Neural crest cell (in vitro differentiated cells): Measurements from ENCODE around the gene DTNB. TPM values are rescaled to one million over a fixed set of nuclear protein-coding genes. Genes with fewer than 3 reads are reported as not detected.
"Not testable (repeated sequence)": the region's sequence is repeated elsewhere in the genome, so short reads cannot be mapped to it uniquely, and the experiment has no call there.

Experiments
- DNase-seq: peaks from one replicate; pipeline ENCODE4 v3.0.0; 2021; ENCODE audit warnings: low read depth, mixed read lengths, low spot score
- H3K27ac Mint-ChIP-seq: one replicate; pipeline ENCODE4 v1.8.0; 2021; ENCODE audit warnings: mild to moderate bottlenecking, mixed read lengths; ENCODE audit not compliant: unreplicated experiment
- H3K27me3 Mint-ChIP-seq: 2 replicates; pipeline ENCODE4 v1.8.0; 2021; ENCODE audit warnings: low read depth, mild to moderate bottlenecking, mixed read lengths
- H3K36me3 Mint-ChIP-seq: 2 replicates; pipeline ENCODE4 v1.8.0; 2021; ENCODE audit warnings: low read depth, mild to moderate bottlenecking, mixed read lengths
- H3K4me1 Mint-ChIP-seq: 2 replicates; pipeline ENCODE4 v1.8.0; 2021; ENCODE audit warnings: mixed read lengths
- H3K4me3 Mint-ChIP-seq: one replicate; pipeline ENCODE4 v1.8.0; 2021; ENCODE audit warnings: mild to moderate bottlenecking, mixed read lengths
- H3K9me3 Mint-ChIP-seq: 2 replicates; pipeline ENCODE4 v1.8.0; 2021; ENCODE audit warnings: mixed read lengths
- CTCF ChIP-seq: fragments of 200-600 bp; sonication (generic); conservative IDR thresholded peaks from 2 replicates; pipeline ENCODE4 v1.5.0; 2021; ENCODE audit warnings: antibody characterized with exemption, mild to moderate bottlenecking
- total RNA-seq: library from RNA; stranded (reverse); gene quantifications from 2 replicates; pipeline ENCODE4 v1.2.1, GENCODE V29; 2021

The DTNB gene
- total RNA-seq, 1 donor from 2014 or later: 29.5 TPM

- Mint-ChIP-seq H3K27me3 (no peaks in the 10 kb centered on the region), H3K9me3 (no peaks in the 10 kb centered on the region), H3K4me1 (peaks cover 10% of the 10 kb centered on the region), H3K36me3 (no peaks in the 10 kb centered on the region), H3K4me3 (no peak overlapping the region), H3K27ac (no peak overlapping the region)
- no peak for DNase-seq
- TF ChIP-seq CTCF: no peak
Measured at GRCh38 chr2:25405611-25406295, 267.6 kb downstream of the DTNB start.

- H3K4me3 Mint-ChIP-seq, H3K36me3 Mint-ChIP-seq, DNase-seq, H3K27ac Mint-ChIP-seq, H3K9me3 Mint-ChIP-seq, H3K27me3 Mint-ChIP-seq: not testable (repeated sequence)
- H3K4me1 Mint-ChIP-seq: peaks cover 21% of the 10 kb centered on the region
Measured at GRCh38 chr2:25403120-25403760, 270.1 kb downstream of the DTNB start.

- TF ChIP-seq CTCF: no peak
- DNase-seq: no peak
- H3K4me1 Mint-ChIP-seq: peaks cover 21% of the 10 kb centered on the region
- H3K27me3 Mint-ChIP-seq: no peaks in the 10 kb centered on the region
- H3K9me3 Mint-ChIP-seq: no peaks in the 10 kb centered on the region
- no peaks in the 10 kb centered on the region for H3K36me3 Mint-ChIP-seq
- no peak overlapping the region for H3K27ac Mint-ChIP-seq
- H3K4me3 Mint-ChIP-seq: no peak overlapping the region
Measured at GRCh38 chr2:25402477-25402876, 270.9 kb downstream of the DTNB start.

GRCh38 chr2:25401307-25402026, 271.9 kb downstream of the DTNB start:
- DNase-seq: no peak
- Mint-ChIP-seq H3K9me3 (no peaks in the 10 kb centered on the region), H3K4me3 (no peak overlapping the region), H3K36me3 (no peaks in the 10 kb centered on the region), H3K27me3 (no peaks in the 10 kb centered on the region), H3K4me1 (peaks cover 26% of the 10 kb centered on the region), H3K27ac (no peak overlapping the region)
- no peak for TF ChIP-seq CTCF

- Mint-ChIP-seq H3K27me3 (no peaks in the 10 kb centered on the region), H3K27ac (no peak overlapping the region), H3K4me3 (no peak overlapping the region), H3K4me1 (peaks cover 26% of the 10 kb centered on the region), H3K36me3 (no peaks in the 10 kb centered on the region), H3K9me3 (no peaks in the 10 kb centered on the region)
- TF ChIP-seq CTCF: no peak
- DNase-seq: no peak
Measured at GRCh38 chr2:25400576-25401216, 272.7 kb downstream of the DTNB start.
